HFF-Myc (cell line): ENCODE results near the gene CCN2.
A peak's percentile ranks its signal among the peaks of the same experiment; 100 is the strongest.
"Not testable (repeated sequence)": the region's sequence is repeated elsewhere in the genome, so short reads cannot be mapped to it uniquely, and the experiment has no call there.

Source experiments
- DNase-seq: peaks from one replicate; pipeline ENCODE4 v3.0.0-alpha.2; 2011; ENCODE audit warnings: low read depth; ENCODE audit errors: extremely low read depth
- H3K4me3 ChIP-seq: replicated peaks from 2 replicates; pipeline ENCODE4 v1.5.1; 2011; ENCODE audit warnings: low read depth, mild to moderate bottlenecking, control low read depth, low read length
- TF ChIP-seq, protein P1 (sequence below): IDR thresholded peaks from 2 replicates; pipeline ENCODE4 v1.5.1; 2012; ENCODE audit warnings: mild to moderate bottlenecking, low read depth, low read length, control low read depth; ENCODE audit errors: missing control alignments

CCN2 gene

GRCh38 chr6:131910956-131911355, 40.2 kb downstream of the CCN2 start:
- TF ChIP-seq, protein P1, sequence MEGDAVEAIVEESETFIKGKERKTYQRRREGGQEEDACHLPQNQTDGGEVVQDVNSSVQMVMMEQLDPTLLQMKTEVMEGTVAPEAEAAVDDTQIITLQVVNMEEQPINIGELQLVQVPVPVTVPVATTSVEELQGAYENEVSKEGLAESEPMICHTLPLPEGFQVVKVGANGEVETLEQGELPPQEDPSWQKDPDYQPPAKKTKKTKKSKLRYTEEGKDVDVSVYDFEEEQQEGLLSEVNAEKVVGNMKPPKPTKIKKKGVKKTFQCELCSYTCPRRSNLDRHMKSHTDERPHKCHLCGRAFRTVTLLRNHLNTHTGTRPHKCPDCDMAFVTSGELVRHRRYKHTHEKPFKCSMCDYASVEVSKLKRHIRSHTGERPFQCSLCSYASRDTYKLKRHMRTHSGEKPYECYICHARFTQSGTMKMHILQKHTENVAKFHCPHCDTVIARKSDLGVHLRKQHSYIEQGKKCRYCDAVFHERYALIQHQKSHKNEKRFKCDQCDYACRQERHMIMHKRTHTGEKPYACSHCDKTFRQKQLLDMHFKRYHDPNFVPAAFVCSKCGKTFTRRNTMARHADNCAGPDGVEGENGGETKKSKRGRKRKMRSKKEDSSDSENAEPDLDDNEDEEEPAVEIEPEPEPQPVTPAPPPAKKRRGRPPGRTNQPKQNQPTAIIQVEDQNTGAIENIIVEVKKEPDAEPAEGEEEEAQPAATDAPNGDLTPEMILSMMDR: no peak
- no peak overlapping the region for H3K4me3 ChIP-seq
- DNase-seq: no peak

GRCh38 chr6:131910219-131910589, 41.0 kb downstream of the CCN2 start:
- no peak overlapping the region for H3K4me3 ChIP-seq
- TF ChIP-seq, protein P1: no peak
- DNase-seq: no peak

DNA sequence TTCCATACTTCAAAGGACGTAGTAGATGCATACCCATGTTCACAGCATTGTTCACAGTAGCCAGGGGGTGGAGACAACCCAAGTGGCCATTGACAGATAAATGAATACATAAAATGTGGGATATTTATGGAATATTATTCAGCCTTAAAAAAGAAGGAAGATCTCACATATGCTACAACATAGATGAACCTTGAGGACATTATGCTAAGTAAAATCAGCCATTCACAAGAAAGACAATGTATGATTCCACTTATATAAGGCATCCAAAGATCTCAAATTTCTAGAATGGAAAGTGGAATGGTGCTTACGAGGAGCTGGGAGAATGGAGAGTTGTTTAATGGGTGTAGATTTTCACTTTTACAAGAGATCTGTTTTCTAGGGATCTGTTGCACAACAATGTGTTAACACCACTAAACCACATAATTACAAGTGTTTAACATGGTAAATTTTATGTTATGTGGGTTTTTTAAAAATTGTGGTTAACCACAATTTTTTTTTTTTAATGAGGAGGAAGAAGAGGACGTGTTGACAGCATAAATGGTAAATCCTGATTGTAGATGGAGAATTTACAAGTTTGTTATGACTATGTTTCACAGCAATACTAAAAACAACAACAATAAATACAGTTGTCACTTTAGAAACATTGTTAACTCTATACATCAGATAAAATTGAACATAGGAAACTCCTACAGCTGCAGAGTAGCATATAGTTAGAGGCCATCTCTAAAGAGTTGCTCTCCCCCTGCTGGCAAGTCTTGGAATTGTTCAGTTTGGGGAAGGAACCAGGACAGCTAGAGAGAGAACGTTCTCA, 41.6 kb downstream of the CCN2 start:
- TF ChIP-seq, protein P1: peak; percentile 79
- no peak overlapping the region for H3K4me3 ChIP-seq
- DNase-seq: peak; percentile 74

GRCh38 chr6:131908787-131909186, 42.4 kb downstream of the CCN2 start:
- not testable (repeated sequence) for DNase-seq, H3K4me3 ChIP-seq

- not testable (repeated sequence) for H3K4me3 ChIP-seq
Observed at GRCh38 chr6:131903734-131904133, 47.4 kb downstream of the CCN2 start.

GRCh38 chr6:131901326-131901873, 49.8 kb downstream of the CCN2 start:
- not testable (repeated sequence) for DNase-seq, H3K4me3 ChIP-seq

More at GRCh38 chr6:131903734-131904133, 47.4 kb downstream of the CCN2 start:
- DNase-seq: not testable (repeated sequence)

- H3K4me3 ChIP-seq: no peak overlapping the region
- DNase-seq: no peak
- TF ChIP-seq, protein P1: no peak
Observed at GRCh38 chr6:131900231-131900630, 50.9 kb downstream of the CCN2 start.

GRCh38 chr6:131898718-131899117, 52.5 kb downstream of the CCN2 start:
- H3K4me3 ChIP-seq: no peak overlapping the region
- DNase-seq: no peak
- TF ChIP-seq, protein P1: no peak
